Ishikawa (cell line): Measurements from ENCODE around the gene FOXN3.

ENCODE experiments used
- EP300 ChIP-seq: IDR thresholded peaks from 2 replicates; pipeline ENCODE4 v1.6.1; 2012; ENCODE audit warnings: borderline replicate concordance
- TEAD4 ChIP-seq: IDR thresholded peaks from 2 replicates; pipeline ENCODE4 v1.6.1; 2012

- TF ChIP-seq TEAD4: no peak
- TF ChIP-seq EP300: no peak
Measured at GRCh38 chr14:89368490-89369477, 48.2 kb downstream of the FOXN3 start.
